HG03045 (cell line): Measurements from ENCODE around the gene PPM1F.

Experiments
- ATAC-seq: cut with Tn5 transposase; IDR thresholded peaks from one replicate; pipeline ENCODE4 v1.9.1; 2021; ENCODE audit warnings: mild to moderate bottlenecking, moderate library complexity; ENCODE audit not compliant: unreplicated experiment

PPM1F gene, protein sequence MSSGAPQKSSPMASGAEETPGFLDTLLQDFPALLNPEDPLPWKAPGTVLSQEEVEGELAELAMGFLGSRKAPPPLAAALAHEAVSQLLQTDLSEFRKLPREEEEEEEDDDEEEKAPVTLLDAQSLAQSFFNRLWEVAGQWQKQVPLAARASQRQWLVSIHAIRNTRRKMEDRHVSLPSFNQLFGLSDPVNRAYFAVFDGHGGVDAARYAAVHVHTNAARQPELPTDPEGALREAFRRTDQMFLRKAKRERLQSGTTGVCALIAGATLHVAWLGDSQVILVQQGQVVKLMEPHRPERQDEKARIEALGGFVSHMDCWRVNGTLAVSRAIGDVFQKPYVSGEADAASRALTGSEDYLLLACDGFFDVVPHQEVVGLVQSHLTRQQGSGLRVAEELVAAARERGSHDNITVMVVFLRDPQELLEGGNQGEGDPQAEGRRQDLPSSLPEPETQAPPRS

DNA sequence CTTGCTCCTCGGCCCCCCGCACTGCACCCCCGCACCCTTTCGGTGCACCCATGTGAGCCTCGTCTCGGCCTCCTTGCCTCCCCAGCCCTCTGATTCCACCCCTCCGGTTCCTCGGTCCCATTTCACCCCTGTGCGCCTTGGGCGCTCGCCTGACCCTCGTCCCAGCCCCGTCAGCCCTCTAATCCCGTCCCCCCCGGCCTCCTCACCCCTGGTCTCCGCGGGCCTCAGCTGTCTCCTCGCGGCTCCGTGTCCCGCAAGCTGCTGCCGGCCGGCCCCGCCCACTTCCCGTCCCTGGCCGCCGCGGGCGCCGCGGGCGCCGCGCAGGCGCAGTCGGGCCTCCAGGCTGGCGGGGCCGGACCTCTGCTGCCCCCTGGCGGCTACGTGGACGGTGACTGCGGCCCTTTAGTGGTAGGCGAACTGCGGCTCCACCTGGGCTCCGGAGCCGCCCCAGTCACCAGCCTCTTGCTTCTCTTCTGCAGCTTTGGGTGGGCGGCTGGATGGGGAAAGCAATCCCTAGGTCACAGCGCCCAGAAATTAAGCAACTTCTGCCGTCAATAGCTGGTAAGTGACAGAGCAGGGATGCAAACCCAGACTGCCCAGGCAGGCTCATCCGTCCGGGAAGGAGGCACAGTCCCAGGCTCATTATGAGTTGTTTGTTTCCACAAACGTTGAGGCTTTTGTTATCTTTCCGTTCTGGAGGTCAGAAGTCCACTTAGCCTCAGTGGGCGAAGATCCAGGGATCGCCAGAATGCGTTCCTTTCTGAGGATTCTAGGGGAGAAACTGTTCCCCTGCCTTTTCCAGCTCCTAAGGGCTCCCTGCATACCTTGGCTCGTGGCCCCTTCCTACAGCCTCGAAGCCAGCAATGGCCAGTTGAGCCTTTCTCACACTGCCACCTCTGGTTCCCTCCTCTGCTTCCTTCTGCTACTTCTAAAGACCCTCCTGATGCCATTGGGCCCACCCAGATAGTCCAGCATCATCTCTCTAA, at the start of gene PPM1F:
Gene PPM1F, minus strand, starts transcription at position 263 of the 986 bp plus-strand sequence. CDS start 6,800 bp downstream, outside the sequence.
- ATAC-seq: peak; percentile 65

DNA sequence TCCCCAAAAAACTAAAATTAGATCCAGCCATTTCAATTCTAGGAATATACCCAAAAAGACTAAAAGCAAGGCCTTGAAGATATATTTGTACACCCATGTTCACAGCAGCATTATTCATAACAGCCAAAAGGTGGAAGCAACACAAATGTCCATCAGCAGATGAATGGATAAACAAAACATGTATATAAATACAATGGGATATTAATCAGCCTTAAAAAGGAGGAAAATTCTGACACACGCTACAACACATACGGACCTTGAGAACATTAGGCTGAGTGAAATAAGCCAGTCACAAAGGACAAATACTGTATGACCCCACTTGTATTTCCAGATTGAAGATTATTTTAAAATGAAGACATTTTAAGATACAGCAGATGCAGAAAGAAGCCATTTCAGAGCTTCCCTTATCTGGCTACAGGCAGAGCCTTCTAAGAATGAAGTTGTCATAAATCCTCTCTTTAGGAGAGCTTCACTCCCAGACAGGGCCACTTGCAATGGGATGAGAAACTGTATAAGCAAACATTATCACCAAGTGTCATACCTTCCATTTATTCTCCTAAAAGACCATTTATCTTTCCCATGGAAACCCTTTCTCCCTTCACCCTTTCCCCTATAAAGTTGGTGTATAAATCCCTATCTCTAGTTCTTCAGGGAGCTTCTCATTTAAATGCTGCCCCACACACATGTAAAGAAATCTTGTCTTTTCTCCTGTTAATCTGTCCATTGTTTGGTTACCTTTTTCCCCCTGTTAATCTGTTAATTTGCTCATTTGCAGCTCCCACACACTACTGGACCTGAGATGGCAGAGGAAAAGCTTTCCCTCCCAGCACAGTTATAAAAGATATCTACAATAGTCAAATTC, 49.2 kb upstream of the PPM1F start:
- ATAC-seq: no peak

DNA sequence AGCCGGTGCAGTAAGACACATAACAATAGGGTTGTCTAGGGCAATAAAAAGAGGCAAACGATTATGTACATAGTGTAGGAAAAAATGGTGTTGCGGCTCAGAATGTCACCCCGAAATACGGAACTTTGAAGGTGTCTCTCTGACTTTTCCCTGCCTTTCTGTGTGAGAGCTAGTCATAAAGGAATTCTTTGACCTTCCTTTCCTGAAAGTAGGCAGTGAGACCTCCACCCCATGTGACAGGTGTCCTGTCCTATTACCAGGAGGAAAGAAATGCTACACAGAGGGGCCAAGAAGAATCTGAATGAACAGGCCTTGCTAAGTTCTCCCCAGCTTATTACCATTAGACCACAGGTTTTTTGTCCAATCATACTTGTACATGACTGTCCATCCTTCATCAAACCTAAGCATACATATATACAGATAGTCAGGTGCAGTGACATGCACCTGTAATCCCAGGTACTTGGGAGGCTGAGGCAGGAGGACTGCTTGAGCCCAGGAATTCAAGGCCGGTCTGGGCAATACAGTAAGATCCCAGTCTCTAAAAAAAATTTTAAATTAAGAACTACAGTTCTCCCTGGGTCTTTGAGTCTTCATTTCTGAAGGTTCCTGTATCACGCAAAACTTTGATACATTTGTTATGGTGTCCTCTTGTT, 46.1 kb upstream of the PPM1F start:
- ATAC-seq: no peak

DNA sequence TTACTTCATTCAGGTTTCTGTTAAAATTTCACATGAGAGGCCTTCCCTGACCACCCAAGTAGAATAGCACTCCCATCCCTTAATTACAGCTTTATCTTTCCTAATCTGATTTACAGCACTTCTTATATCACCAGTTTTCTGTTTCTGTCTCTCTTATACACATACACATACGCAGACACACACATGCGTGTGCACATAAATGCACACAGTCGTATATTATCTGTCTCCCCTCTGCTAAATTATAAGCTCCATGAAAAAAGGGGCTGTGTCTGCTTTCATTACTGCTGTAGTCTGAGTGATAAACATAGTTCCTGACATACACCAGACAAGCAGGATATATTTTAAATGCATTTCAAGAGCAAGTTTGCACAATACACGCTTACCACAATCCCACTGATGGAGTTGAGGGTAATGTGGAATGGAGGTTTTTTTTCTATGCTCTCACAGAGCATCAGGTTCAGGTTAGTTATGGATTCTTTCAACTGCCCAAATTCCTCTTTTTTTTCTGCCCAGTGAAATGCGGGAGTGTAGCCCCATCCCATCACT, 43.6 kb upstream of the PPM1F start:
- no peak for ATAC-seq

DNA sequence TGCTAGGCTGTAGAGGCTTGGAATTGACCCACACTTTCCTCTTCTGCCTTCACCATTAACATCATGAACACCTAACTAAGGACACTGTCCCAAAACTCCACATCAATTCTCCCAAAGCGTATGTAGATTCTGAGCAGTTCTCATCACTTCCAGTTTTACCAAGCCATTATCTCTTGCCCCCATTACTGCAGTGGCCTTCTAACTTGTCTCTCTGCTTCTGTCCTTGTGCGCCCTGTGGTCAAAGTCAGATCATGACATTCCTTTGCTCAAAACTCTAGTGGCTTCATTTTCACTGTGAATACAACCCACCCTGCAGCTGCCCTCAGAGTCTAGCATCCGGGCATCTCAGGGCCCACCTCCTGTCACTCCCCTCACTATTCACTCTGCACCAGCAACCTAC, 43.0 kb upstream of the PPM1F start:
- ATAC-seq: no peak

DNA sequence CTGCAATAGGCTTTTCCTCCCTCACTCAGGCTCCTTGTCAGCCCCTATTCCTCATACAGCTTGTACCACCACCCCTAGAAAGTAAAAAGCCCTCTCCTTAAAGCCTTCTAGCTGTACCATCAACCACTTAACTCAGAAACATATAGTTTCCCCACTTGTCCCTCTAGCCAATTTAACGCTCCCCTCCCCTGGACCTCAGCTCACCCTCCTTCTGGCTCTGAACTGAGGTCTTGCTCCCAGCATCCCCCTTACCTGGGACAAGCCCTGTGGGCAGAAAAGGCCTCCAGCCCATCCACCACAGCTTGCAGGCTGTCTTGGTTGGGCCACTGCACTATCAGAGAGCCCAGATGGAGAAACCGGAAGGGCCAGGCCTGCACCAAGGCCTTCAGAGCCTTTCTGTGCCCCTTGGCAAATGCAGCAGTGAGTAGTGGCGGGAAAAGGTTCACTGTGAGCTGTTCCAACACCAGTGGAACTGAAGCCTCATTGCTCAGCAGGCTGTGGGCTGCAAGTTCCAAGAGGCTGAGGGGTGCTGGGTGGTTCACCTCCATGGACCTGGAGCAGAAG, 42.3 kb upstream of the PPM1F start:
- ATAC-seq: no peak

DNA sequence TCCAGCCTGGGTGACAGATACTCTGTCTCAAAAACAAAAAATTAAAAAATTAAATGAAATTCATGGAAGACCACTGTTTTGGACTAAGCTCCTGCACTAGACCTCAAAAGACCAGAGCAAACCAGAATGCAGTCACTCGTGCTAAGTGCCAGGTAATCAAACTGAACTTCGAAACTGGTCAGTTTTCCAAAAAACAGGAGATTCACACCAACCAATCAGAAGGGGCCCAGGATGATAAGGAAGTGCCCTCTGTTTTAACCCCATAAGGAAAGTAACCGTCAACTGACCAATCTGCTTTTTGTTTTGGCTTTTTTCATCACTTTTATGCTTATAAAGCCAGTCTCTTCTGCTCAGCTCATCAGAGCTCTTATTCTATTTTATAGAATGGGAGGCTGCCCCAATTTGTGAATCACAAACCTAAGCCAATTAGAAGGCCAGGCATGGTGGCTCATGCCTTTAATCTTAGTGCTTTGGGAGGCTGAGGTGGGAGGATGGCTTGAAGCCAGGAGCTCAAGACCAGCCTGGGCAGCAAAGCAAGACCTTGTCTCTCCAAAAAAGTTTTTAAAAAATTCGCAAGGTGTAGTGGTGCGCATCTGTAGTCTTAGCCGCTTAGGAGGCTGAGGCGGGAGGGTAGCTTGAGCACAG, 40.1 kb upstream of the PPM1F start:
- no peak for ATAC-seq

DNA sequence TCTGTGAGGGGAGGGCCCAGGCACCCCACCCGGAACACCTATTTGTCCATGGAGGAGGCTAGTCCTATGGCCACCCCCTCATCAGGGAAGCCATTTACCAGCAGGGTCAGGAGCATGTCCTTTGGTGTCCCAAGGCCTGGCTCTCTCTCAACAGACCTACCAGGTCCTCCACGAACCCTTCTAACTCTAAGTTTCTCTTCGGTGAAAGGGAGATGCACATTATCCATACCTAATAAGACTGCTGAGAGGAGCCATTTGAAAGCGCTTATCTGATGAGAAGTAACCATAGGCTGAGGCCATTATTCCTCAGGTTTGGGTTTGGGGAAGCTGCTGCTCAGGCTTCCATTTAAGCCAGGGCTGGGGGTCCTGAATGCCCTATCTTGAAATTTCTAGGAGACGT, 39.1 kb upstream of the PPM1F start:
- ATAC-seq: no peak

DNA sequence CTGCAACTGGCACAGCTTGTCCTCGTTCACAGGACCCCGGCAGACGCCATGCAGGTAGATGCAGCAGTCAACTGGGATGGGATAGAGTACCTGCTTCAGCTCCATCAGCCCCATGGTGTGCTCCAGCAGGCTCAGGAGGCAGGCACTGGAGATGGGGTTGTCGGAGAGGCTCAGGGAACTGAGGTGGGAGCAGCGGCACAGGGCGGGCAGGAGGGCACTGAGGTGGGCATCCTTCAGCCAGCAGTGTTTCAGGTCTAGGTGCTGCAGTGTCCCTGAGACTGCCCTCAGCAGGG, 38.6 kb upstream of the PPM1F start:
- ATAC-seq: no peak

DNA sequence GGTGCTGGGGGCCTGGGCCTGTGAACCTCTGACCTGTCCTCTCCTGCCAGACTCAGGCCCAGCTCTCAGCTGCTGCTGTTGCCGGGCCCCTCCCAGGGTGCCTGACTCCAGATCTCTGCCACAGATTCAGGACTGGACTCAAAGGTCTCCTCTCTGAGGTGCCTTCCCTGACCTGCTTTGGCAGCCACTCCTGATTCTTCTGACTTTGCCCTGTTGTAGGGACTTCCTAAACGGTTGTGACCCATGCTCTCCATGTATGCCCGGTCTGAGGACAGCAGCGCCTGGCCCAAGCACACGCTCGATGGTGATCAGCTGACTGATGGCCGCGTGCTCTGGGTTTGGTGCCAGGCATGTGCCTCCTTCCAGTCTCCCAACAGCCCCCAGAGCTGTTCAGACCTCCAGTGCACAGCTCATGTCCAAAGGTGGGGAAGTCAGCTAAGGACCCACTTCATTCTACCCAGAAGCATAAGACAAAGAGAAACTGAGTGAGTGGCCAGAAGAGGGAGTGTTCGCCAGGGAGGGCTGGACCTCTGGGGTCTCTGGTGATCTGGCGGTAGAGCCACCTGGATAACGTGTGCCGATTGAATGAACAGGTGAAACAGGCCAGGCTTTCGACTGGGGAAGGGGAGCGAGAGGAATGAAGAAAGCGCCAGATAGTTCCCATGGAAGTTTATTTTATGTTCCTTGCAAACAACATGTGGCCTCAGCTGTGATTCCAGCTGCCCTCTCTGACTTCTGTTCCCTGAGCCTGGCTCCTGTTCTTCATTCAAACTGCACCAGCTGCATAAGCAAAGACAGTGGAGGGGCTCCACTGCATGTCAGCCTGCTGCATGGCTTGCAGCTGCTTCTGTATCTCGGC, 38.0 kb upstream of the PPM1F start:
- ATAC-seq: no peak

DNA sequence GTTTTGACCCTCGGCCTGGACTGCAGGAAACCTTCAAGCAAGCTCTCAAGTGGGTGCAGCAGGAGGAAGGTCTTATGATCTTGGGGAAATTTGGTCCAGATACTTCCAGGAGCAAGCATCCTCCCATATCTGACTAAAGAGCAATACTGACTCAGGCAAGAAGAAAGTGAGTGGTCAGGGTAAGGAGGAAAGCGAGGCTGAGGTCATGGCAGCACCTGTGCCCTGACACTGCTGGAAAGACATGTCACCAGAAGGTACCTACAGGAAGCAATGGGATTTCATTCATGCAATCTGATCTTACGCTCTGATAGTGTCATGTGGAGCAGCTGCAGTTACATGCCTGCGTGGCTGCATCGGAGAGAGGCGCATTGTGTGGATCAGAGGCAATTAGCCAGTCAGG, 36.4 kb upstream of the PPM1F start:
- no peak for ATAC-seq

DNA sequence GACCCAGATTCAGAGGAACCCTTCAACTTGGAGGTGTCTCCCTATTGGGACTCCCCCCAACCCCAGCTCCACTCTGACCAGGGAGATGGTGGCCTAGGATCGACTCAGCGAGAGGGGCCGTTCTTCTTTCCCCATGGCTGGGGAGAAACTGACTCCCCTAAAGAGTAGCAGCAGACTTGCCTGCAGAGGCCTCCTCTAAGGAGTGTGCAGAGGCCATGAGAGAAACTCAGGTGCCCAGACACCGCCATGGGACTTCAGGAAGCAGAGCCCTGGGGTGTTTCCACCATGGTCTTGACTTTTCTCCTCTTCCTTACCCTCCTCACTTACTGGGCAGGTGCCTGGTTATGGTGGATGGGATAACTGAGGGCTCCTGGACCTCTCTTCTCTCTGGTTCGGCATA, 32.6 kb upstream of the PPM1F start:
- ATAC-seq: no peak

DNA sequence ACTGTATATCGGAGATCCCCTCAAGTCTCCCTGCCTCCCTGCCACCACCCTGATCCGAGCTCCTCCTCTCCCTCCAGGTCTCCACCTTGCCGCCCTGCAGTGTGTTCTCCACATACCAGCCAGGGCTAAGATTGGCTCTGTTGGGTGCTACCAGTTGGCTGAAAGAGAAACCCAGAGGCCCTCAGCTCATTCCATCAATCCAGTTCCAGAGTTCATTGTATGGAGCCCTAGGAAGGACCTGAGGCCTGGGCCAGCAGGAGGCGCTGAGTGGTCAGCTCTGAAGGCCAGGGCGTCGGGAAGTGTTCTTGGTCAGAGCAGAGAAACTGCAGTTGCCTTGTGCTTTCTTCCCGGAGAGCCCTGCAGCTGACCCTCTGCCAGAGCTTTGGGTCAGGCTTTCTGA, 32.1 kb upstream of the PPM1F start:
- ATAC-seq: no peak

DNA sequence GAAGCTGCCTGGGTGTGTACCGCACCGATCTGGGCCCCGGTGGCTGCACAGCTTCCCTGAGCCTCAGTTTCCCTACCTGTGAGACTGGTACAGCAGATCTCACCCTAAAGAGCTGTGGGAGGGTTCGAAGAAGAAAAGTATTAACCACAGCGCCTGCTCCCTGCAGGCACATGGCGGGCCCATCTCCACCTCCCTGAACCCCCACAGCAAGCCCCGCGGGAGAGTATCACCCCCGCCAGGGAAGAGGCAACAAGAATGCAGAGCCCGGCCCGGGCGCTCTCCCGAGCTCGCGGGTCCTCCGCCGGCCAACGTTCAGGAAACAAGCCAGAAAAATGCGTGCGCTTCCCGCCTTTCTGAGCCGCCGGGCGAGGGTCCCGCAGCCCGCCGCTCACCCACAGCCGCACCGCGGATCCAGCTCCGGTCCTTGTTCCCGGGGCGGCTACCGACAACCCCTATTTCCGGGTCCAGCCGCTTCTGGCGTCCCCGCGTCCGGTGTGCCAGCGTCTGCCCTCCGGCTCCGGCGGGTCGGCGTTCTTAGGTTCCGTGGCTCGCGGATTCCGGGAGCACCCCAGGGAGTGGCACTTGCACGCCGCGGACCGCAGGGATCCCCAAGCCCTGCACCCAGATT, 29.8 kb upstream of the PPM1F start, which contains the start of gene TOP3B:
Gene TOP3B, minus strand, starts transcription at position 450 of the 628 bp plus-strand sequence. CDS start 7,078 bp downstream, outside the sequence.
- no peak for ATAC-seq

DNA sequence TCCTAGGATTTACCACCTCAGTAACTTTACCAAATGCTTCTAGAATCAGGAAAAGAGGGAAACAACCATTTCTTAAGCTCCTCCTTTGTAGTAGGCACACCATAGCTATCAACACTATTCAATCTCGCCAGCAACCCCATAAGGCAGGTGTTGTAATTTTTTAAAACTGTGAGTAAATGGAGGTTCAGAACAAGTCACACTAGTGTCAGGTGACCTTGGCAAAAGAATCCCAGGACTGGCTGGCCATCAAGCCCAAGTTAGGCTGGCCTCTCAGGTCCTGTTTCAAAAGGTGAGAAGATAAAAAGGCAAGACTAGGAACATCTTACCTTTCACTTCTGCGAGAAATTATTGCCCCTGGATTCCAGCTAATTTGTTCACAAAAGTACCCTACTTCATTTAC, 29.2 kb upstream of the PPM1F start:
- no peak for ATAC-seq

DNA sequence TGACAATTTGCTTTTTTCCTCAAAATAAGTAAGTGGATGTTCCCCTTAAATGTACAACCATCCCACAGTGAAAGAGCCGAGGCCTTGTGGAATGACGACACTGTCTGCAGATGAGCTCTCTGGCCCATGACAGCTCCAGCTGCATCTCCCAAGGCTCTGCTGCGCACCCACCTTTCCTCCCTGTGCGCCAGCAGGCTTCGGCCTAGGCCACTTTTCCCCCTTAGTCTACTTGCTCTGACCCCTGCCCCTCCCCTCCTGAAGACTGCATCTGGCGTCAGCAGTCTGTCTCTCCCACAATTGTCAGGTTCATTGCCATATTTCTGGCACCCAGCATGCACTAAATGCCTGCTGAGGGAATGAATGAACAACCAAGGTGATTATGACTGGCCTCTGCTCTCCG, 27.9 kb upstream of the PPM1F start:
- ATAC-seq: no peak

DNA sequence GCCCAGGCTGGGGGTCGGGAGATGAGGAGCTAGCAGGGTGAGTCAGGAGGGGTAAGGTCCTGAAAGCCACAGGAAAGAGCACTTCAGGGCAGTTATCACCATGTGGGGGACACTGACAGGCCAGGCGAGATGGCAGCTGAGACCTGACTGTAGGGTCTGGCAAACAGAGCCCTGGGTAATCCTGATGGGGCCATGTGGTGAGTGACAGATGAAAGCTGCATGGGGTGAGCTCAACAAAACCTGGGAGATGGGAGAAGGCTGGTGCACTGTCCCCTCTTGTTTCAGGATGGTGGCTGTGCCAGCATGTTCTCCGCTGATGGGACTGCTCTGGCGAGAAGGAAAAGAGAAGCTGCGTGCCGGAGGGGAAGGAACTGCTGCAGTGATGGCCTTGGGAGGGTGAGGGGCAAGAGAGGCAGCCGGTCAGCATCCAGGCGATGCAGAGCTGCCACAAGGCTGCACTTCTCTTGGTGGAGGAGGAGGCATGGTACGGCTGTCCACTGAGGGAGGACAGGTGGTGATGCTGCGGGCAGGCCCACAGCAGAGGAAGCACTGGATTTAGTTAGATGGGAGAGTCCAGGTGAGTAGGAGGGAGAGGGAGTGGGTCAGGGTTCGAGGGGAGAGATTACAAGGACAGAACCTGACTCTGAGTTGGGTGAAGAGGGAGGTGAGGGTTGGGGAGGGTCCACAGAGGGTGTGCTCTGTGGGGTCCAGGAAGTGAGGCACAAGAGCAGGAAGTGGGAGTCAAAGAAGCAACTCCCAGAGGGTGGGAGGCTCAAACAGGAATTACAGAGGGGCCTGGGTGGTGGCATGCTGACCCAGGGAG, 26.1 kb upstream of the PPM1F start:
- ATAC-seq: no peak
